HuH-7 (cell line): ENCODE measurements around the gene AKAP17A.
"Not testable (repeated sequence)": the region's sequence is repeated elsewhere in the genome, so short reads cannot be mapped to it uniquely, and the experiment has no call there.

Source experiments
- DNase-seq: peaks from one replicate; pipeline ENCODE4 v3.0.0; 2011; ENCODE audit warnings: low spot score

AKAP17A gene, protein sequence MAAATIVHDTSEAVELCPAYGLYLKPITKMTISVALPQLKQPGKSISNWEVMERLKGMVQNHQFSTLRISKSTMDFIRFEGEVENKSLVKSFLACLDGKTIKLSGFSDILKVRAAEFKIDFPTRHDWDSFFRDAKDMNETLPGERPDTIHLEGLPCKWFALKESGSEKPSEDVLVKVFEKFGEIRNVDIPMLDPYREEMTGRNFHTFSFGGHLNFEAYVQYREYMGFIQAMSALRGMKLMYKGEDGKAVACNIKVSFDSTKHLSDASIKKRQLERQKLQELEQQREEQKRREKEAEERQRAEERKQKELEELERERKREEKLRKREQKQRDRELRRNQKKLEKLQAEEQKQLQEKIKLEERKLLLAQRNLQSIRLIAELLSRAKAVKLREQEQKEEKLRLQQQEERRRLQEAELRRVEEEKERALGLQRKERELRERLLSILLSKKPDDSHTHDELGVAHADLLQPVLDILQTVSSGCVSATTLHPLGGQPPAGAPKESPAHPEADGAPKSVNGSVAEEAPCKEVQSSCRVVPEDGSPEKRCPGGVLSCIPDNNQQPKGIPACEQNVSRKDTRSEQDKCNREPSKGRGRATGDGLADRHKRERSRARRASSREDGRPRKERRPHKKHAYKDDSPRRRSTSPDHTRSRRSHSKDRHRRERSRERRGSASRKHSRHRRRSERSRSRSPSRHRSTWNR

DNA sequence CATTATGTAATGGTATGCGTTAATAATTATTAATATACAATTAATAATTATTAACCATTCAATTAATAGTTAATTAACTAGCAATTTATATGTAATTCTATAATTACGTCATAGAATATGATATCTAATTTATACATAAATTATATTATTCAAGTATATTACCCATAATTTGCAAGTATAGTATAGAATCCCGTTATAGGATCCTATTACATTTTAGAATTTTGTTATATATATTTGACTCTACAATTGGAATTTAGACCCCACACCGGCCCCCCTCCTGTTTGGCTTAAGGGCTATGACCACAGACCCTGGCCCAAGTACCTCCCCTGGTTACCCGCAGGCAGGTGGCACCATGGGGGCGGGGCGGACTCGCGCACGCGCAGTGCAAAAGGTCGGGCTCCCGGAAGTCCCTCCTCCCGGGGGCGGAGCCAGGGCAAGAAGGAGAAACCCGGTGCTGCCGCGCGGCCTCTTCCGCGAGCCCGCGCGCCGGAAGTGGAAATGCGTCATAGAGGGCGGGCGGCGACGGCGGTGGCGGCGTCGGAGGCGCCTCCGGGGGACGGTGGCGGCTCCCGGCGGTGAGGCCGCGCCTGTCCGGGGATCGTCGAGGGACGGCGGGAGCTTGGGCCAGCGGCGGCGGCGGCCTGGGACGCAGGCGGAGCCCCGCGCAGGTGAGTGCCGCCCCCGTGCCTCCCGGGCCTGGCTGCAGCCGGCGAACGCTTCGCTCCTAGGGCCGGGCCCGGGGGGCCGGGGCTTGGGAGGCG is at the start of gene AKAP17A:
AKAP17A (plus strand) TSS at position 503 of the 761 bp plus-strand sequence. CDS start 1,859 bp downstream, outside the sequence.
- peak; percentile 82 for DNase-seq

DNA sequence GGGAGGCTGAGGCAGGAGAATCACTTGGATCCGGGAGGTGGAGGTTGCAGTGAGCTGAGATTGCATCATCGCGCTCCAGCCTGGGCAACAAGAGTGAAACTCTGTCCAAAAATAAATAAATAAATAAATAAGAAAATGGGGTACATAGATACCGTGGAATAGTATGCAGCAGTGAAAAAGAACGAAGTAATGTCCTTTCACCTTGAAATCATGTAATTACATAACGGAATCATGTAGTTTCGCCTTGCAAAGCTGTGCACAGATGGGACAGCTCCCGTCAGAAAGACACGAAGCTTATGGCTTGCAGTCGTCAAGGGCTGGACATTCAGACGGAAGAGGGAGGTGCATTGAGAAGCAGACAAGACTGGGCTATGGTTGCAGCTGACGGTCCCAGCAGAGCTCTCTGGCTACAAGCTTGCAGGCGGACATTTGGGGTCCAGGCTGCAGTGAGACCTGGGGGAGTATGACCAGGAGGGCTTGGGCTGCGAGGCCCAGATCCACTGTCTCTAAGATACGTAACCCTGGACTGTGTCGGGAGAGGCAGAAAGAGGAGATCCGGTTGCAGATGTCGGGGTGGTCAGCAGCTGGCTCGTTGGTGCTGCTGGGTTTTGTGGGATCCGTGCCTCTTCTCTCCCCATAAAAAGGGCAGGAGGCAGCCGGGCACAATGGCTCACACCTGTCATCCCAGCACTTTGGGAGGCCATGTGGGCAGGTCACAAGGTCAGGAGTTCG is 48.2 kb upstream of the AKAP17A start:
- DNase-seq = no peak

DNA sequence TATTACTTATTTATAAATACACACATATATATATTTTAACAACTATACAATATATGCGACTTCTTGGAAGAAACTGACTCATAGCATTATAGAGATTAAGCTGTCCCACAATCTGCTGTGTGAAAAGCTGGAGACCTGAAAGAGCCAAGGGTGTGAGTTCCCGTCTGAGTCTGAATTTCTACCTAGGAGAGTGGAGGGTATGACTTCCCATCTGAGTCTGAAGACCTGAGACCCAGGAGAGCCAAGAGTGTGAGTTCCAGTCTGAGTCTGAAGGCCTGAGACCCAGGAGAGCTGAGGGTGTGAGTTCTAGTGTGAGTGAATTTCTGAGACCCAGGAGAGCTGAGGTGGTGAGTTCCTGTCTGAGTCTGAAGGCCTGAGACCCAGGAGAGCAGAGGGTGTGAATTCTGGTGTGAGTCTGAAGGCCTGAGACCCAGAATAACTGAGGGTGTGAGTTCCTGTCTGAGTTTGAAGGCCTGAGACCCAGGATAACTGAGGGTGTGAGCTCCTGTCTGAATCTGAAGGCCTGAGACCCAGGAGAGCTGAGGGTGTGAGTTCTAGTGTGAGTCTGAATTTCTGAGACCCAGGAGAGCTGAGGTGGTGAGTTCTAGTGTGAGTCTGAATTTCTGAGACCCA is 45.5 kb upstream of the AKAP17A start:
- no peak for DNase-seq

DNA sequence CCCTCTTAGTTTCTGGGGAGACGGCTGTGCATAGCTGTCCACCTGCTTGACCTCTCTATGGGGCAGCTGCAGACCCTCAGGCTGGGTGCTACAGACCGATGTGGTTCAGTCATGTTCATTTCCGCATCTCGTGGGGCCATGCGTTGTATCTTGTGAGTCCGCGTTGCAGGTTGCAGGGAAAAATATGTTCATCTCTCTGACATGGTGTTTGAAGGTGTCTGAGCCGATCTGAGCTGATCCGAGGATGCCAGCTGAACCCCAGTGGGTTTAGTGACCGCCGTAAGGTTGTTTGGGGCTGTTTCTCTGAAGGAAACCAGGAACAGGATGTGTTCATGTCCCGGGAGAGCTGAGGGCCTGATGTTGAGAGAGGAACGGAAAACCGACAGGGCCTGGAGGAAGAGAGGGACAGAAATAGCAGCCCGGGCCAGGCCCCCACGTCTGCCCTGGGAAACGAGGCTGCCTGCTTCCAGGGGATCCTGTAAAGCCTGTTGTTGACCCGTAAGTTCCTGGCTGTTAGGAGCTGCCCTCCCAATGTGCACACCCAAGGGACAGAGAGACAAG is 44.6 kb upstream of the AKAP17A start:
- DNase-seq = no peak

DNA sequence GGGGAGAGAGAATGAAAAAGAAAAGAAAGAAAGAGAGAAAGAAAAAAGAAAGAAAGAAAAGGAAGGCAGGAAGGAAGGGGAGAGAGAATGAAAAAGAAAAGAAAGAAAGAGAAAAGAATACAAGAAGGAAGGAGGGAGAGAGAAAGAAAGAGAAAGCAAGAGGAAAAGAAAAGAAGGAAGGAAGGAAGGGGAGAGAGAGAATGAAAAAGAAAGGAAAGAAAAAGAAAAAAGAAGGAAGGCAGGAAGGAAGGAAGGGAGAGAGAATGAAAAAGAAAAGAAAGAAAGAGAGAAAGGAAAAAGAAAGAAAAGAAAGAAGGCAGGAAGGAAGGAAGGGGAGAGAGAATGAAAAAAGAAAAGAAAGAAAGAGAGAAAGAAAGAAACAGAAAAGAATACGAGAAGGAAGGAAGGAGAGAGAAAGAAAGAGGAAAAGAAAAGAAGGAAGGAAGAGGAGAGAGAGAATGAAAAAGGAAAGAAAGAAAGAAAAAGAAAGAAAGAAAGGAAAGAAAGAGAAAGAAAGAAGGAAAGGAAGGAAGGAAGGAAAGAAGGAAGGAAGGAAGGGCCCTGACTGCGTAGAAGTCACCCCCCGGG is 39.4 kb upstream of the AKAP17A start:
- DNase-seq = no peak

DNA sequence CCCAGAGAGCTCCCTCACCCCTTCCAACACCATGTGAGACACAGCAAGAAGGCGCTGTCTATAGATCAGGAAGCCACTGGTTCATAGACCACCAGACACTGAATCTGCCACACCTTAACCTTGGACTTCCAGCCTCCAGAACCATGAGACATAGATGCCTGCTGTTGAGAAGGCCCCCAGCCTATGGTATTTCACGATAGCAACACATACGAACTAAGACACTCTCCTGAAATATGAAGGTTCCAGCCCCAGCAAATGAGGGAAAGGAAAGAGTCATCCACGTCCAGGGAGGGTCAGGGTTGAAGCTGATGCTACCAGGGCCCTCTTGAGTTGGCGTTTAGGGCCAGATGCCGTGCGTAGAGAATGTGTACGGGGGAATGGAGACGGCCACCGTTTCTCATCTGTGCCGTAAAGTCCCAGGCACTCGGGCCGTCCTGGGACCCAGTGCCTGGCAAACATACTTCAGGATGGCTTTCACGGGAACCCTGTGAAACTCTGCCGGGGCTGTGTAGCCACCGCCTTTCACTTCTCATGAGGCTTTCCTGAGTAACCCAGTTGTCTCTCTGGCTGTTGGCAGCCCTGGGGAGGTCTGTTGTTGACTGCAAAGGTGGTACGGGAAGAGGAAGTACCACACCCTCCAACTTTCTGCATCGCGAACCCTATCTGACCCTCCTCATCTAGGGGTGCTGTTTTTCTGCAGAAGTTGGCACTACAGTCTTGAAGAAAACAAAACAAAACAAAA is 36.8 kb upstream of the AKAP17A start:
- no peak for DNase-seq

DNA sequence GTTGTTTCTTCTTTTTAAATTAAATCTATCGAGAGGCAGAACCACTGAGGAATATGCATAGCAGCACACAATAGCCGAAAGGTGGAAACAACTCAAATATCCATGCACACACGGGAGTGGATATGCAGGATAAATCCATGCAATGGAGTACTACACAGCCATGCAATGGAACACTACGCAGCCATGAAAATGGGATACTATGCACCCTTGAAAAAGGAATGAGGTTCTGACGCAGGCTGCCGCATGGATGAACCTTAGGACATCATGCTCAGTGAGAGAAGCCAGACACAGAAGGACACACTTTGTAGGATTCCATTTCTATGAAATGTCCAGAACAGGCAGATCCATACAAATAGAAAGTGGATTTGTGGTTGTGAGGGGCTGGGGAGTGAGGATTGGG is 36.0 kb upstream of the AKAP17A start:
- no peak for DNase-seq

DNA sequence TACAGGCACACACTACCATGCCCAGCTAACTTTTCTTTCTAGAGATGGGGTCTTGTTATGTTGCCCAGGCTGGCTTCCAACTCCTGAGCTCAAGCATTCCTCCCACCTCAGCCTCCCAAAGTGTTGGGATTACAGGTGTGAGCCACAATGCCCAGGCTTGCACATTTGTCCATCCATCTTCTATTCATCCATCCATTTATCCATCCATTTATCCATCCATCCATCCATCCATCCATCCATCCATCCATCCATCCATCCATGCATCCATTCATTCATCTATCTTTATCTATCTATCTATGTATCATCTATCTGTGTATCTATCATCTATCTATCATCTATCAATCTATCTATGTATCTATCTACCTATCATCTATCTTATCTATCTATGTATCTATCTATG is 34.0 kb upstream of the AKAP17A start:
- DNase-seq = not testable (repeated sequence)

DNA sequence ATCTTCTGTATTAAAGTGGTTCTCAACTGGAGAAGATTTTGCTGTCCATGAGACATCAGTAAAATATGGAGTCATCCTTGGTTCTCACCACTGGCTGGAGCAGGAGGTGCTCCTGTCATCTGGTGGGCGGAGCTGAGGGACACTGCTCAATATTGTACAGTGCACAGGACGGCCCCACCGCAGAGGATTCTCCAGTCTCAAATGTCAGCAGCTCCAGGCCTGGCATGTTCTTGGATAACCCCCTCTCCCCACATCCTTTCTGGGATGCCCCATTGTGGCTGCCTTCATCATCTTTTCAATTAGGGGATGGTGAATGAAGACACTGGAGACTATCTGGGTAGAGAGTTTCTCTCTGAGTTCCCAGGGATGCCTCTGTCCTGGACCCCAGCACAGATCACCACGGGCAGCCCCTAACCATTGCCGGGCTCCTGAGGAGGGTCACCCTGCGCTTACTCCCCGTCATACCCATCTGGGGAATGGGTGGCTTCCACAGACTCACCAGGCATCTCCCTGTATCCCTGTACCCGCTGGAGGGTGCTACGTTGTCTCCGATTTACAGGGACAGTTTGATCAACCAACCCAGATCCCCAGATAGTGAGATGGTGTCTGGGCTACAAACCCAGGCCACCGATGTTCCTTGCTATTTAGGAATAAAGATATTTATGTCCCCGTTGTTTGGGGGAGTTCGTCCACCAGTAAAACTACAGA is 32.5 kb upstream of the AKAP17A start:
- no peak for DNase-seq

DNA sequence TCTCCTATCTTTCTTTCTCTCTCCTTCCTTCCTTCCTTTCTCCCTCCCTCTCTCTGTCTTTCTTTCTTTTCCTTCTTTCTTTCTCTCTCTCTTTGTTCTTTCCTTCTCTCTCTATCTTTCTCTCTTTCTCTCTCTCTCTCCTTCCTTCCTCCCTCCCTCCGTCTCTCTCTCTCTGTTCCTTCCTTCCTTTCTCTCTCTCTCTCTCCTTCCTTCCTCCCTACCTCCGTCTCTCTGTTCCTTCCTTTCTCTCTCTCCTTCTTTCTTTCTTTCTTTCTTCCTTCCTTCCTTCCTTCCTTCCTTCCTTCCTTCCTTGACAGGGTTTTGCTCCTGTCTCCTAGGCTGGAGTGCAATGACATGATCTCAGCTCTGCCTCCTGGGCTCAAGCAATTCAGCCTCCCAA is 30.2 kb upstream of the AKAP17A start:
- no peak for DNase-seq

DNA sequence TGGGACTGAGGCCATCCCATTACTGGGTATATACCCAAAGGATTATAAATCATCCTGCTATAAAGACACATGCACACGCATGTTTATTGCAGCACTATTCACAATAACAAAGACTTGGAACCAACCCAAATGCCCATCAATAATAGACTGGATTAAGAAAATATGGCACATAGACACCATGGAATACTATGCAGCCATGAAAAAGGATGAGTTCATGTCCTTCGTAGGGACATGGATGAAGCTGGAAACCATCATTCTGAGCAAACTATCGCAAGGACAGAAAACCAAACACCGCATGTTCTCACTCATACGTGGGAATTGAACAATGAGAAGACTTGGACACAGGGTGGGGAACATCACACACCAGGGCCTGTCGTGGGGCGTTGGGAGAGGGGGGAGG is 27.3 kb upstream of the AKAP17A start:
- not testable (repeated sequence) for DNase-seq

DNA sequence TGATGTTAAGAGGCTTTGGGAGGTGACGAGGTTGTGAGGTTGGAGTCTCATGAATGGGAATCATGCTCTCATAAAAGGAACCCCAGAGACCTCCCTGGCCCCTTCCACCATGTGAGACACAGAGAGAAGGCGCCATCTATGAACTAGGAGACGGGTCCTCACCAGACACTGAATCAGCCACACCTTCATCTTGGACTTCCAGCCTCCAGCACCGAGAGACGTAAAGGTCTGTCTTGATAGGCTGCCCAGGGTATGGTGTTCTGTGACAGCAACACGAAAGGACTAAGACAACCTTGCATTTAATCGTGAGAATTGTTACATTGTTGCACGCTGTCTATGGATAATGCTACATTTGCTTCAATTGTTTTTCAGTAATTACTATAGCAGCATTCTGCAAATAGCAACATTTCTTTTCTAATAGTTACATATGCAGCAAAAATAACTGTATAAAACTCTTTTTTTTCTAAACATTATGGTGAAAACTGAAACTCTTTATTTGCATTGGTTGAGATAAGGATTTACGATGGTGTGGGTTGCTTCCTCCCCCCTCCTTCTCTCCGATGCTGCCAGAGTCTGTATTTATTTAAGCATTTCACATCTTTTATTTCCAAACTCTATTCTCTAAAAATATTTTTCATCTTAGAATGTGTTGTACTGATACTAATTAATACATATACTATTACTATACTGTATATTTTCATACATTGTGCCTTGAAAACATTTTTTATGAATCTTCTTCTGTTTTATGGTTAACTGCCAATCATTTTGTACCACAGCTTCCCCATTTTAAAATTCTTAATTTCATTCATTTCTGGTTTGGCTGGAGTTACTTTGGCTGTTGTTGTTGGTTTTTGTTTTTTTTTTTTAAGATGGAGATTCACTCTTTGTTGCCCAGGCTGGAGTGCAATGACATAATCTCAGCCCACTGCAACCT is 26.4 kb upstream of the AKAP17A start:
- DNase-seq = no peak

DNA sequence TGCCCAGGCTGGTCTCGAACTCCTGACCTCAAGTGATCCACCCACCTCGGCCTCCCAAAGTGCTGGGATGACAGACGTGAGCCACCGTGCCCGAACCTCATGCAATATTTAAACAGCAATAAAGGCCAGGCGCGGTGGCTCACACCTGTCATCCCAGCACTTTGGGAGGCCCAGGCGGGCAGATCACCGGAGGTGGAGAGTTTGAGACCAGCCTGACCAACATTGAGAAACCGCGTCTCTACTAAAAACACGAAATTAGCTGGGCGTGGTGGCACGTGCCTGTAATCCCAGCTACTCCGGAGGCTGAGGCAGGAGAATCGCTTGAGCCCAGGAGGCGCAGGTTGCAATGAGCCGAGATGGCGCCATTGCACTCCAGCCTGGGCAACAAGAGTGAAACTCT is 17.2 kb upstream of the AKAP17A start:
- DNase-seq = not testable (repeated sequence)

DNA sequence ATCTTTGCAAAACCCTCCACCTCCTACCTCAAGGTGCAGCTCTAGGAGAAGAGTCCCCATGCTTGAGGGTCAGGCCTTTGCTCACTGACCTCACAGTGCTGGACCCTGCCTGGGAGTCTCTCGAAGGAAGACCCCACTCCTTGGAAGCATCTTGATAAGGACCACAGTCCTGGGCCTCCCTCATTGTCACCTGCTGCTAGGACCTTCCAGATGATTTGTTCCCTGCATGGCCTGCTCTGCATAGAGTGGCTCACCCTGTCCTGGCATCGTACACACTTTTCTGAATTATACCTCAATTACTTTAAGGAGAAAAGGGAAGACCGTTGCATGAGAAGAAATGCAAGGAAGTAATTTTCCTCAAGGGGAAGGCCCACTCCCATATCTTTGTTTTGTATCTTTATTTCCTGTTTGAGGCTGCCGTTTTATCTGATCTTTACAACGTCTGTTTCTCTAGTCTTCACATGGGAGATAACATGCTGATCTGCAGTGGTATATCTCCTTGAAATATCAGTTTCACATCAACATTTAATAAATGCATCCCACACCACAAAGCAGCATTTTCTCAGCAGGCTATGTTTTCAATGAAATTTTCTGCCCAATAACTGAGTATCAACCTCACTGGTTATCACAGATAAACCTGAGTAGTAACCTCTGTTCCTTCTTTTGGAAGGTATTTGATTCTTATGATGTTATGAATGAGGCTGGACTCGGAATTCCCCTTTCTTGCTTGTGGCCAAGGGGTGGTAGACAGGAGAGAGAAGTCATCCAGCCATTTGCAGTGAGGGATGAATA is 15.0 kb upstream of the AKAP17A start:
- DNase-seq = no peak

DNA sequence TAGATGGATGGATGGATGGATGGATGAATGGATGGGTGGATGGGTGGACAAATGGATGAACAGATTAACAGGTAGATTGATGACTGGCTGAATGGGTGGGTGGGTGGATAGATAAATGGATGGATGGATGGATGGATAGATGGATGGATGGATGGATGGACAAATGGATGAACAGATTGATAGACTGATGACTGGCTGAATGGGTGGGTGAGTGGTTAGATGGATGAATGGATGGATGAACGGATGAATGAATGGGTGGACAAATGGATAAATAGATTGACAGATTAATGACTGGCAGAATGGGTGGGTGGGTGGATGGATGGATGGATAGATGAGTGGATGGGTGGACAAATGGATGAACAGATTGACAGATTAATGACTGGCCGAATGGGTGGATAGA is 13.6 kb upstream of the AKAP17A start:
- DNase-seq = no peak

DNA sequence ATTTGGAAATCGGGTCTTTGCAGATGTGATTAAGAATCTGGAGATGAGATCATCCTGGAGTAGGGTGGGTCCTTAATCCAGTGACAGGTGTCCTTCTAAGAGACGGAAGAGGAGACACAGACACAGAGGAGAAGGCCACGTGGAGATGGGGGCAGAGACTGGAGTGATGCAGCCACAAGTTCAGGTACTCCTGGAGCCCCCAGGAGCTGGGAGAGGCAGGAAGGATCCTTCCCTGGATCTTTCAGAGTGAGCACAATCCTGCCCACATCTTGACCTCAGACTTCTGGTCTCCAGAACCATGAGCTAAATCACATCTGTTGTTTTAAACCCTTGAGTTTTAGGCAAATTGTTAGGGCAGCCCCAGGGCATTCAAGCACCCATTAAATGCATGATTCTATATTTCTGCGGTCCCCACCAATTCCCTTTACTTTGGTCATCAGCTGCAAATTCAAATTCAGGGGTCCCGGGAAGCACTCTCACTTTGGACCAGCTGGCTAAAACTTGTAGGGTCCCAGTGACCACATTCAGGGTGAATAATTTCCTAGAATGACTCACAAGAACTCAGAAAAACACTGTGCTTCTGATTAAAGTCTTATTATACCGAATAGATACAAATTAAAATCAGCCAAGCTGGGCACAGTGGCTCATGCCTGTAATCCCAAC is 12.8 kb upstream of the AKAP17A start:
- no peak for DNase-seq

DNA sequence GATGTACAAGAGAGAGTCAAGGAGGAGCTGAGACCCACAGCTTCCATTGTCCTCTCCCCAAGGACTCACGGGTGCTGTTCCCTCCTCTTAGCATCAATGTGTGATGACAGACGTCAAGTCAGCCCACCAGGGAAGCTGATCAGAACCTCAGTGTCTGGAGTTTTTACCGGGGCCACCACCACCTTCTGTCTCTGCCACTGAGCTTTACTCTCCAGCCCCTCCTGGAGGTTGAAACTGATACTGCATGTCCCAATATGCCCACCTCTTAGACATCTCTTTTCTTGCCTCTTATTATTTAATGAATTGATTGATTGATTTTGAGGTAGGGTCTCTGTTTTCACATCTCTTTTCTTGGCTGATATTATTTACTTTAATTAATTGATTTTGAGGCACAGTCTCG is 10.3 kb upstream of the AKAP17A start:
- peak; percentile 30 for DNase-seq
